ENCODE results near the gene TAF3.
"Not testable (repeated sequence)": the region's sequence is repeated elsewhere in the genome, so short reads cannot be mapped to it uniquely, and the experiment has no call there.

The TAF3 gene

DNA sequence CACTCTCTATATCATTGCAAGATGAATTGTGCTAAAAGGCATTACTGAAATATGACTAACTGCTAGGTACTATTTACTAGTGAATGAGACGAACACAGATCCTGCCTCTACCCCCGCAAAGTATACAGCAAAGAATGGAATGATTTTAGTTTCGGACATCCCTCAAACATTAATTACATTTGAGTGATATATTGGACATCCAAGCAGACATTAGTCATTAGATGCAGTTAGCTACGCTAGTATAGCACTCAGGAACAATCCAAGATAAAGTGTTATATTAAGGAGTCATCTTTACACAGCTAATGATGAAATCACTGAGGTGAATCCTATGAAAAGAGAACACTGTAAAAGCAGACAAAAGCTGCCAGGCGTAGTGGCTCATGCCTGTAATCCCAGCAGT lies 7.3 kb upstream of the TAF3 start:
- no peak for DNase-seq

DNA sequence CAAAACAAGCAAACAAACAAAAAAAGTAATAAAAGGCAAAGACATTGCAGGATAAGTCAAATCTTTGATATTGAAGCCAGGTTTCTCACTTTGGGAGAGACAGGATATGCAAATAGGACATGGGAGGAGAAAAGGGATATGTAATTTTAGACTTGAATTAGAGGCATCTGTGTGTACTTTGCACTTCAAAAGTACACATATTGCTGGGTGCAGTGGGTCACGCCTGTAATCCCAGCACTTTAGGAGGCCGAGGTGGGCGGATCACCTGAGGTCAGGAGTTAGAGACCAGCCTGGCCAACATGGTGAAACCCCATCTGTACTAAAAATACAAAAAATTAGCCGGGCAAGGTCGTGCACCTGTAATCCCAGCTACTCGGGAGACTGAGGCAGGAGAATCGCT lies 6.6 kb upstream of the TAF3 start:
- not testable (repeated sequence) for DNase-seq

DNA sequence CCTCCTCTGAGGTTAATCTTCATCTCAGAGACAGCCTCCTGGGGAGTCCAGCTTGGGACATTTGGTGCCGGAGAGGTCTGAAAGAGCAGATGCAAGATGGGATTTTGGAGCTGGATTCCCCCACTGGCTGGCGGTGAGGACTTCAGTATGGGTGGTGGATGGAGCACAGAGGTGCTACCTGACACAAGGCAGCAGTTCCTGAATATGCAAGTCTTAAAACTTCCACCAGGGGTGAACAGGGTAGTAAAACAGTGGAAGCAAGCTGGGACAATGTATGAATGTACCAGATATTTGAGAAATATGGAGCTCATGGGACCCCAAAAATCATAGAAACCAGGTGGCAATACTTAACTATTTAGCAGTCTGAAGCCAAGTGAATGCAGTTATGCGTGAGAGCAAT lies 4.8 kb upstream of the TAF3 start:
- DNase-seq, result no peak

- DNase-seq, result no peak
Measured at GRCh38 chr10:7817576-7817975, 729 bp upstream of the TAF3 start.

DNA sequence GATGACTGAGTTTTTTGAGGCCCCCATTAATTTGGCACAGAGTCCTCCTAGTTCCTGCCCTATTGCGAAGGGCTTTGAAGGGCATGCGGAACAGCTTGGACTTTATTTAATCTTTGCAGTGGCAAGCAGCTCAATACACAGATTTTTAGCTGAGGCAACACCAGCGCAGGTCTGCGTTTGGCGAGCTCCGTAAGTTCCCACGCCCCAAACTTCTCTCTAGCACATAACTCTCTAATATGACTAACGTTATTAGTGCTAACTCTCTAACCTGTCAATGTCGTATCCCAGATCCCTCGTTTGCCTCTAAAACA lies 366 bp upstream of the TAF3 start:
- DNase-seq, result no peak

- peak; percentile 53 for DNase-seq
Measured at GRCh38 chr10:7819121-7819460, 786 bp downstream of the TAF3 start.

- no peak for DNase-seq
Measured at GRCh38 chr10:7824251-7824650, 5.9 kb downstream of the TAF3 start.

DNA sequence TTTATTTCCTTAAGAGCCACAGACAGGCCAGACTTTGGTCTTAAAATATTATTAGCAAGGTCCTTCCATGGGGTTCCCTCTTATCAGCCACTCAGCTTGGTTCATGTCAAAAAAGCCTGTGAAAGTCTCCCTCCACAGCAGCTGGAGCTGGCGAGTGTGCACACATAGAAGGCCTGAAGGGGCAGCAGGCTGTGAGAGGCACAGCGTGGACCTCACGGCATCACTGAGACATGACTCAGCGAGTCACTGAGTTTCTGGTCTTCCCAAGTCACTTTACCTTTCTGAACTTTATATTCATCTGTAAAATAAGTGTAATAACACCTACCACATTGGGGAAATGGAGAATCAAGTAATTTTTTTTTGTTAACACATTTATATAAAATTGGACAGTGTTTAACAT lies 8.7 kb downstream of the TAF3 start:
- DNase-seq, result no peak

DNA sequence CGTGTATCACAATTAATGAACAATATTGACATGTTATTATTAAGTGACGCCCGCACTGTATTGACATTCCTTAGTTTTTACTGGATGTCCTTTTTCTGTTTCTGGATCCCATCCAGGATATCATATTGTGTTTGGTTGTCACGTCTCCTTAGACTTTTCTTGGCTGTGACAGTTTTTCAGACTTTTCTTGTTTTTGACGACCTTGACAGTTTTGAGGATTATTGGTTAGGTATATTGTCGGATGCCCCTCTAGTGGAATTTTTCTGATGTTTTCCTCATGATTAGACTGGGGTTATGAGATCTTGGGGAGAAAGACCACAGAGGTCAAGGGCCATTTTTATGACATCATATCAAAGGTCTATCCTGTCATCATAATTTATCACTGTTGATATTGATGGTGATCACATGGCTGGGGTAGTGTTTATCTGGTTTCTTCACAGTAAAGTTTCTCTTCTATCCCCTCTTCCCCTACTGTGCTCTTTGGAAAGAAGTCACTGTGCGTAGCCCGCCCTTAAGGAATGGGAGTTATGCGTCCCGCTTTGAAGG lies 11.1 kb downstream of the TAF3 start:
- no peak for DNase-seq

DNA sequence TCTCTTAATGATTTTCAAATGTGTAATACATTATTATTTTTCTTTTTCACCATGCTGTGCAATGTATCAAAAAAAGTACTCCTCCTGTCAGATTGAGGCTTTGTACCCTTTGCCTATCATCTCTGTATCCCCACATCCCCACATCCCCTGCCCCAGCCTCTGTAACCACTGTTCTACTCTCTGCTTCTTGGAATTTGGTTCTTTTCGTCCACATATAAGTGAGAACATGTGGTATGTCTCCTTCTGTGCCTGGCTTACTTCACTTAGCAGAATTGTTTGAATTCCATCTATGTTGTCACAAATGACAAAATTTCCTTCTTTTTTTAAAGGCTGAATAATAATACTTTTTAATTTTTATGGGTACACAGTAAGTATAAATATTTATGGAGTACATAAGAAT lies 13.8 kb downstream of the TAF3 start:
- DNase-seq, result no peak

DNA sequence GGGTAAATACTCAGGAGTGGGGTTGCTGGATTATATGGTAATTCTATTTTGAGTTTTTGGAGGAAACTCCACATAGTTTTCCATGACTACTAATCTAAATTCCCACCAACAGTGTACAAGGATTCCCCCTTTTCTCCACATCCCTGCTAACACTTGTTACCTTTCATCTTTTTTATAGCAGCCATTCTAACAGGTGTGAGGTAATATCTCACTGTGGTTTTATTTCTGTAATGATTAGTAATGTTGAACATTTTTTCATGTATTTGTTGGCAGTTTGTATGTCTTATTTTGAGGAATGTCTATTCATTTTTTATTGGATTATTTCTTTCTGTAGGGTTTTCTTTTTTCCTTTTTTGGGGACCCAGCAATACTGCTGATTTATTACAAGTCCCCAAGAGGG lies 14.9 kb downstream of the TAF3 start:
- DNase-seq, result no peak

- DNase-seq, result no peak
Measured at GRCh38 chr10:7834262-7834661, 16.0 kb downstream of the TAF3 start.

DNA sequence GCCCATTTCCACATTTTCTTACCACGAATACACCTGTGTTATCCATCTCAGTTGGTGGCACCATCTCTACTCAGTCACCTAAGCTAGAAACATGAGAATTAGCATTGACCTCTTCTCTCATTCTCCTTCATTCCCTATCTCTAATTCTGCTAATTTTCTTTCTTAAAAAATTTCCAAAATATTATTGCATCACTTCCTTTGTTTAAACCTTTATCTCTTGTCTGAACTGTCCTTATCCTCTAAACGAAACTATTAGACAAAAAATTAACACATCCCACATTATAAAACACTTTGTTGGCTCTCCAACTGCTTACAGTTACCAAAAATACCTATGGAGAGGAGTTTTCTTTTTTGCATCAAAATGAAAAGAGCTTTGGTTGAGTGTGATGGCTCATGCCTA lies 18.3 kb downstream of the TAF3 start:
- no peak for DNase-seq

- no peak for DNase-seq
Measured at GRCh38 chr10:7846591-7846990, 28.3 kb downstream of the TAF3 start.

DNA sequence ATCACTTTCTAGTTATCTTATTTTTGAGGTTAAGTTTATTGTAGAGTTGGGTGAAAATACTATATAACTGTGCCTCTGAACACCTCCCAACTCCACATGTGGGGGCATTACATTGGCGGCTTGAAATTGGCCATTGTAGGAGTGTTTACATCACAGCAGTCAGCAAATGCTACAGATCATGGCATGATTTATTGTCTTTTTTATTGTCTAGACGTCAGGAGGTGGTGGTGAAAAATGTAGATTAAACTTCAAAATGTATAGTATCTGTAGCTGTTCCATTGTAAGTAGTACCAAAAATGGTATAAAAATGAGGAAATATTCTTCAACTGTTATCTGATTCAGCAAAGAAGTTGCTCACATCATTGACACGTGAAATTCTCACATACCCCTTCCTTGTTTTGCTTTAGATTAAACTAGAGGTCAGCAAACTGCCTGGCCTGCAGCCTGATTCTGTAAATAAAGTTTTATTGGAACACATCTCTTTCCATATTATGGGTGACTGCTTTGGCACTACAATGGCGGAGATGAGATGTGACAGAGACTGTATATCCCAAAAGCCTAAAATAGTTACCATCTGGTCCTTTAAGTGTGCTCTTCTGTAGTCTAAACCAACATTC lies 35.0 kb downstream of the TAF3 start:
- DNase-seq, result no peak

GRCh38 chr10:7853890-7854289 lies 35.6 kb downstream of the TAF3 start:
- DNase-seq, result no peak

DNA sequence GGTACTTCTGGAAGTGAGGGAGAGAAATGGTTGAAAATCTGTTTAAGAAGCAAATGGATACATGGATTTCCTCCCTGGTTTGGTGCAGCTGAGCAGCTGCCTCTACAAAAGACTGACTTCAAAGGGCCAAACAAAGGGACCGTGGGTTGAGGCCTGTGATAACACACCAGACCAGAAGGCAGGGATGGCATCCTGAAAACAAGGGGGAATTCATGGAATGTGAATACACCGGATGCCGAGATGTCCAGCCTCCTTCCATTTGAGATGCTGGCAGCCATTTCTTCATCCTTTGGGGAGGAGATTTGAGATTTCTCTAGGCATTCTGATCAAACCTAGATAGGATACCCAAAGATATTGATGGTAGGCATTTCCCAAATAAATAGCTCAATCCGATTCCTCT lies 36.9 kb downstream of the TAF3 start:
- no peak for DNase-seq

DNA sequence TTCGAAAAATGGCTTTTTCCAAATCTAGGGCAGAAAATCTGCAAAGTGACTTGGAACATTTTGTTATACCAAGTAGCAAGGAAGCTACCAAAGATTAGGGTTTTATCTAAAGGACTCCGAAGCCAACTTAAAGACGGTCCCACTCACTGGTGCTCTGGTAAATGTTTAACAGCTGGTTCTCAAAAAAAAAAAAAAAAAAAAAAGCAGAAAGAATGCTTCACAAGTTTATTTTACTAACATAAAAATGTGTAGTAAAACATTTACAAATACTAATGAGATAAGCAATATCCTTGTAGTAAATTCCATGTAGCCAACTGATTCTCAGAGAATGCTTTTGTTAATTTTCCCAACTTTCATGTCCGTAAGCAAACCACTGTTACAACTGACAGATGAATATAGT lies 38.4 kb downstream of the TAF3 start:
- no peak for DNase-seq

- DNase-seq, result peak; percentile 12
Measured at GRCh38 chr10:7857262-7857661, 39.0 kb downstream of the TAF3 start.

GRCh38 chr10:7861509-7862120 lies 43.3 kb downstream of the TAF3 start:
- DNase-seq, result no peak

- DNase-seq, result no peak
Measured at GRCh38 chr10:7862121-7862514, 43.8 kb downstream of the TAF3 start.

- DNase-seq, result no peak
Measured at GRCh38 chr10:7866176-7866575, 47.9 kb downstream of the TAF3 start.

DNA sequence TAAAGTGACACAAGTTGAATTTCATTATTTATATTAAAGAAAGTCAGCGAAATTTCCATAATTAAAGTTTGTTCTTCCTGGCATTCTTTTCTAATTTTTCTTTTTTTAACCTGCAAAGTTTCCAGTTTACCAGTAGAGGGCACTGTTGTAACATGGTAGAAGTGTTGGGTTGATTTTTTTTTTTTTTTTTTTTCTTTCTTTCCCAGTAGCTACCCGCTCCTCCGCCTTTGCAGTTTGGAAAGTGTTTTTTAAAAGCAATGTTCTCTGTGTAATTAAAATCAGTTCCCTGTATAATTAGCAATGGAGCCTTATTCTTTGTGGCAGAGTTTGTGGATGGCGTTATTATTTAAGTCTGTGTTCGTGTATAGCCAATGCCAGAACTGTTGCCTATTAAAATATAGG lies 53.7 kb downstream of the TAF3 start:
- DNase-seq, result peak; percentile 18

DNA sequence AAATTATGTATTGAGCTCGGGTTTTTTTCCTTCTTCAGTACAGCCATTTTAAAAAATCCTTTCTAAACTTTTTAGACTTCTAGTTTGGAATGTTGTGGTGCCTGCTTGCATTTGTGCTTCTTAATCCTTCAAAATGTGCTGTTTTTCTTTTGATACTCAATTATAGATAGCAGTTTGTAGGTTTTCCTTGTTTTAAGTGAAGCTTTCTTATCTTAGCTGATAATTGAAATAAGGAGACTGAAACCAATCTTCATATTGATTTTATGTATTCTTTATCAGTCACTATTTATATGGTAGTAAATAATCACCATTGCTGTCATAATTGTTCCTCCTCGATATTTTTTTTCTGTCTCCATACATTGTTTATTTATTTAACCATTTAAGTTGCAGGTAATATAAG lies 56.6 kb downstream of the TAF3 start:
- no peak for DNase-seq

GRCh38 chr10:7876541-7877127 lies 58.3 kb downstream of the TAF3 start:
- DNase-seq, result no peak
